Occipital lobe (tissue), 2 donors: ENCODE measurements around the gene SLC49A3. TPM values are rescaled to one million over a fixed set of nuclear protein-coding genes. Genes with fewer than 3 reads are reported as not detected.
"Not testable (repeated sequence)": the region's sequence is repeated elsewhere in the genome, so short reads cannot be mapped to it uniquely, and the experiment has no call there.

ENCODE experiments used
- DNase-seq: peaks from one replicate; lab custom pipeline; 2025; lab: John Stamatoyannopoulos, UW
- total RNA-seq: library from RNA; depleted of rRNA; stranded (reverse); fragments of >200 nt; gene quantifications from one replicate; pipeline ENCODE4 v1.2.3, GENCODE V29; 2014

Gene SLC49A3
- total RNA-seq: 0.62 TPM

DNA sequence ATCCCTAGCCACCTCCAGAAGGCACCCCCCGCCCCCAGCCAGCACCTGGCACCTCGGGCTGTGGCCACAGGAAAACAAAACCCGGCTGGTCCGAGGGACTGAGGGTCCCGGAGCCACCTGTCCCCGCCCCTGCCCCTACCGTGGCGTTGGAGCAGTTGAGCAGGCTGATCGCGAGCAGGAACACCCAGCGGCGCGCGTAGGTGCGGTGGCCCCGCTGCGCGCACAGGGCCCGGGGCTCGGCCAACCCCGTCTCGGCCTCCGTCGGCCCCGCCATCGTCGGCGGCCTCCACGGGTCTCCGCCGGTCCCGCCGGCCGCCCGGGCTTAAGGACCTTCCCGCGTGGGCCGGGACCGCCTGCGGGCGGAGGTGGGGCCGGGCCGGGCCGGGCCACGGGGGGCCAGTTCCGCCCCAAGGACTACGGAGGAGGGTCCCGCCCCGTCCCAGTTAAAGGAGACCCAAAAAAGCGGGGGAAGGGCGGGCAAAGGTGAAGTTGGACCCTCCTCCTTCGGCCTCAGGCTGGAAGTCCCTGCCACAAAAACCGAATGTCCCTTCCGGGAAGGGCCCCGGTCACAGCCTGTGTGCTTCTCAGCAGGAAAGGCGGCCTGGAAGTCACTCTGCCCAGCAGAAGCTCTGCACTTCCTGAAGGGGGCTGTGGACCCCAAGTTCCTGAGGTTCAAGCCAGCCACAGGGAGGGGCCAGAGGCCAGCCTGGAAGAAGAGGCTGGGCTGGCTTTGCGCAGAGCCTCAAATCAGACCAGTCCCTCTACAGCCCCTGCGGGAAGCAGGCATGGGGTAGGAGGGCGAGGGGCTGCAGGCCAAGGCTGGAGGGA, at the start of gene SLC49A3:
TSS of gene SLC49A3 (minus strand) at position 298 of the 828 bp plus-strand sequence. CDS start at position 274, 24 bp downstream.
- DNase-seq: no peak

DNA sequence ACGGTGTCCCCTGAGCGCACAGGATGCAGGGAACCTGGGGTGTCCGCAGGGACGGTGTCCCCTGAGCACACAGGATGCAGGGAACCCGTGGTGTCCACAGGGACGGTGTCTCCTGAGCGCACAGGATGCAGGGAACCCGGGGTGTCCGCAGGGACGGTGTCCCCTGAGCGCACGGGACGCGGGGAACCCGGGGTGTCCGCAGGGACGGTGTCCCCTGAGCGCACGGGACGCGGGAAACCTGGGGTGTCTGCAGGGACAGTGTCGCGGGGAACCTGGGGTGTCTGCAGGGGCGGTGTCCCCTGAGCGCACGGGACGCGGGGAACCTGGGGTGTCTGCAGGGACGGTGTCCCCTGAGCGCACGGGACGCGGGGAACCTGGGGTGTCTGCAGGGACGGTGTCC, 47.6 kb upstream of the SLC49A3 start:
- DNase-seq: not testable (repeated sequence)

DNA sequence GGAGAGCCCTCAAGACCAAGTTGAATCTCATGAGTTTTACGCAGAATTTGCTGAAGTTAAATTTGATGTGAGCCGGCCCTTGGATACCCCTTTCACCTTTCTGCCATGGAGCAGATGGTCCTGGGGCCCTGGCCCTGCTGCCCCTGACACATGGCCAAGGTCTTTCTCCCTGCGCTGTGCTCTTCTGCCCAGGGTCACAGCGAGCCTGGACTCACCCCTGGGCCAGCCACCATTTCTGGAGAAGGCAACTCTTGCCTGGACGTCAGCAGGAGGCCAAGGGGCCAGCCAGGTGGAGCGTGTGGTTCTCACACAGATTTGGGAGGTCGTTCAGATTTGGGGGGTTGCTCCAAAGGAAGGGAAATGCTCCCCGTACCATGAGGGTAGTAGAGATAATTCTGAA, 46.6 kb upstream of the SLC49A3 start:
- DNase-seq: no peak

DNA sequence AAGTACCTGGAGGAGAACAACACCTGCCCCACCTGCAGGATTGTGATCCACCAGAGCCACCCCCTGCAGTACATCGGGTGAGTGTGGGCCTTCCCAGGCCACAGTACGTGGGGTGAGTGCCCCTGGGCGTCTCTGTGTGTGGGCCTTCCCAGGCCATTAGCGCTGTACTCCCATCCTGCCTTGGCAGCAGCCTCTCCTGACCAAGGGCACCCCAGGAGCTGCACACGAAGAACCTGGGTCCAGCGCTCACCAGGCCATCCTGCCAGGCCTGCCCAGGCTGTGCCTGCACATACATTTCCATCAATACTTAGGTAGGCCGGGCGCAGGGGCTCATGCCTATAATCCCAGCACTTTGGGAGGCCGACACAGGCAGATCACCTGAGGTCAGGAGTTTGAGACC, 46.0 kb upstream of the SLC49A3 start:
- DNase-seq: no peak

DNA sequence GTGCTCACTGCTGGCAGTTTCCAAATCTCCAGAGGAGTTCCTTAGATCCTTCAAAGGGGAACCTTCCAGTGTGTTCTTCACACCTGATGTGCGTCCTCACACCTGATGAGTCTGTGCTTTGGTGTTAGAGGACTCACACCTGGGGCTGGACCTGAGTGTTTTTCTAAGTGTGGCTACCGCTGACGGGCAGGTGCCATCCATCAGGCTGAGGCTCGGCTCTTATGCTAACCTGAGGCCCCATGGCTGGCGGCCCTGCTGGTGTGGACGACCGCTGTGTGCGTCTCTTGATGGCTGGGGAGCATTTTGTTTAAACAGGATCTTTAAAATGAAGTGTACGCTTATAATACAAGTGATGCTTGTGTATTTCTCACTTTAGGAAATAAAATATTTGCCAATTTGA, 45.1 kb upstream of the SLC49A3 start:
- DNase-seq: no peak

DNA sequence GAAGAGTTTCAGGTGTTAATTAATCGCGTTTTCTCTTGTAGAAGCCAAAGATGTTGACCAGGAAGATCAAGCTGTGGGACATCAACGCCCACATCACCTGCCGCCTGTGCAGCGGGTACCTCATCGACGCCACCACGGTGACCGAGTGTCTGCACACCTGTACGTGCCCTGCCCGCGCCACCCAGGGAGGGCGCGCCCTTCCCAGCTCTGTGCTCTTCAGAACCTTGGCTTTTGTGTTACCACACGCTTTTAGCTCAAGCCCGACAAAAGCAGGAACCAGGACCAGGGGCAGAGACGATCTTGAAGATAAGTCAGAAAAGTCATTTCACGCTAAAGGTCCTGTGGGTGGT, 44.7 kb upstream of the SLC49A3 start:
- DNase-seq: no peak

DNA sequence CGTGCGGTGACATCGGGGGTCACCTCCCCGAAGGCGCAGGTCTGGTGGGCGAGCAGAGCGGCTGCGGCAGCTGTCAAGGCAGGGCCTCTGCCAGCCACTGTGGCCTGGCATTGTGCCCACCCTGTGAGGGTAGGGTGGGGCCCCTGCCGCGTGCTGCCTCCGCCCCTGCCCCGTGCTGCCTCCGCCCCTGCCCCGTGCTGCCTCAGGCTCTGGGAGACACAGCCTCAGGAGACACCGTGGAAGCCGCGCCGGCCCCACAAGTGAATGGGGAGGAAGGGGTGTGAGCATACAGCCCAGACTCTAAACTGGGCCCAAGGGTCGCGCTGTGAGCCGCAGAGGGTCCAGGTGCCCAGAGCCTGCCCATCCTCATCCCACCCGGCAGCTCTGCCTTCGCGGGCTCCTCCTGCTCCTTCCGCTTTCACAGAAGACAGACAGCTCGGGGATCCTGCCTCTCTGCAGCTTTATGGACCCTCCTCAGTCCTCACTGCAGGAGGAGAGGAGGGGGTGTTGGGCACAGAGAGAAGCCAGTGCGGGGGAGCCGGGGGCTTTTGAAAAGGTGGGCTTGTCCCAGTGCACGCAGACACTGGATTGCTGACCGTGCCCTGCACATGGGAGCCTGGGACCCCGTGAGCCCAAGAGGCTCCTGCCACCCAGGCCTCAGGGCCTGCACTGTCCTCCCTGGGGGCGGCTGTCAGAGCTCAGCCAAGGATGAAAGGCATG, 44.1 kb upstream of the SLC49A3 start:
- no peak for DNase-seq

DNA sequence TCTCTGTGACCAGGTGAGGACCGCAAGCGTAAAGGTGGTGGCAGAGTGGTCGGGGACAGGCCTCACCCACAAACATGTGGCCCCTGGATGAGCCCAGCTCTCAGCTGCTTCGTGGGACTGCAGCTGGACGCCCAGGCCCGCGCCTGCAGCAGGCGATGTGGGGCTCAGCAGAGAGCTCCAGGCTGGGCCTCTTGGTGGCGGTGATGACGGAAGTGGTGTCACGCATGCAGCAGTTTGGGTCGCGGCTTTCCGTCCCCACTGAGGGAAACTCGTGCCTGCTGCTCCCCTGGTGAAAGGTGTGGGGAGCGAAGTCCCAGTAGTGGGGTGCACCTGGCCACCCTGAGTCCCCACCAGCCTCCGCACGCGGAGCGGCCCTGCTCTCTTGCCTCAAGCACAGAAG, 43.5 kb upstream of the SLC49A3 start:
- DNase-seq: no peak

DNA sequence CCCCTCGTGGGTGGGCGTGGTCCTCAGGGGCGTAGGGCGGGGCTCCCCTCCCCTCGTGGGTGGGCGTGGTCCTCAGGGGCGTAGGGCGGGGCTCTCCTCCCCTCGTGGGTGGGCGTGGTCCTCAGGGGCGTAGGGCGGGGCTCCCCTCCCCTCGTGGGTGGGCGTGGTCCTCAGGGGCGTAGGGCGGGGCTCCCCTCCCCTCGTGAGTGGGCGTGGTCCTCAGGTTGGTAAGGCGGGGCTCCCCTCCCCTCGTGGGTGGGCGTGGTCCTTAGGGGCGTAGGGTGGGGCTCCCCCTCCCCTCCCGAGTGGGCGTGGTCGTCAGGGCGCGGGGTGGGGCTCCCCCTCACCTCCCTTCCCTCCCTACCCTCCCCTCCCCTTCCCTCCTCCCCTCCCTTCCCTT, 43.0 kb upstream of the SLC49A3 start:
- not testable (repeated sequence) for DNase-seq

DNA sequence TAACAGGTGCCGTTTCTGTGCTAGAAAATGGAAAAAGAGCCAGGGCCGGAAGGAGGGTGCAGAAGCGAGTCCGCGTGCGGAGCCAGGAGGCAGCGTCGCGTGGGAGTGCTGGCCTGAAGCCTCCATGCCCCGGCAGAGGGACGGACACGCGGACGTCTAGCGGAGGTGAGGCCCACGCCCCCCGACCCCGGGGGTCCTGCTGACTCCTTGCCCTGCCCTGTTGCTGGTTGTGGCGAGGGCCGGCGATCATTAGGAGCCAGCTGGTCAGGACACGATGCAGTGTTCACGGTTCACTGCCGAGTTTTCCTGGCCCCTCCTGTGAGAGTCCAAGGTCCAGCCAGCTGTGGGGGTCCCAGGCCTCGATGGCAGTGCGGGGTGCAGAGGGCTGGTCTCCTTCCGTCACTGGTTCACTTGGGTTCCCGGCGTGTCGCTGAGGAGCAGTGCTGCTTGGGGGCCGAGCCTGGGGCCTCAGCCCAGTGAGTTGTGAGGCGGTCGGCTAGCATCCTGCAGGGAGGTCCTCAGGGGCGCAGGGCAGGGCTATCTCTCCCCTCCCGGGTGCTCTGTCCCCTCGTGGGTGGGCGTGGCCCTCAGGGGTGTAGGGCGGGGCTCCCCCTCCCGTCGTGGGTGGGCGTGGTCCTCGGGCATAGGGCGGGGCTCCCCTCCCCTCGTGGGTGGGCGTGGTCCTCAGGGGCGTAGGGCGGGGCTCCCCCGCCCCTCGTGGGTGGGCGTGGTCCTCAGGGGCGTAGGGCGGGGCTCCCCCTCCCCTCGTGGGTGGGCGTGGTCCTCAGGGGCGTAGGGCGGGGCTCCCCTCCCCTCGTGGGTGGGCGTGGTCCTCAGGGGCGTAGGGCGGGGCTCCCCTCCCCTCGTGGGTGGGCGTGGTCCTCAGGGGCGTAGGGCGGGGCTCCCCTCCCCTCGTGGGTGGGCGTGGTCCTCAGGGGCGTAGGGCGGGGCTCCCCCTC, 42.3 kb upstream of the SLC49A3 start:
- not testable (repeated sequence) for DNase-seq

DNA sequence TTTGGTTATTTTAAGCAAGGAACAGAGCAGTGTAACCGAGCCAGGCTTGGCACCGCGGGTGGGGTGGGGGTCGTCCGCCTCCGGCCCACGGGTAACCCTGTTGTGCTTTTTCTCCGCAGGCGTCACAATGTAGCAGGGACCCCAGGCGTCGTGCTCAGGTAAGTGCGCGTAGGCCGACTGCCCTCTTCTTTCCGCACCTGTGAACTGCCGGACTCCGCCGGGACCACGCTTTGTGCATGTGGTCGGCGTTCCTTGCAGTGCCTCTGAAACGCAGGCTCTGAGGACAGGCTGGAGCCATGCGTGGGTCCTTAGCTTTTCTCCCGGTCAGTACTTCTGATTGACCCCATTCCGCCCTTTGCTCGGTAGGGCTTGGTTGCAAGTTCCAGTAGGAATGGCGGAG, 41.6 kb upstream of the SLC49A3 start:
- DNase-seq: no peak

DNA sequence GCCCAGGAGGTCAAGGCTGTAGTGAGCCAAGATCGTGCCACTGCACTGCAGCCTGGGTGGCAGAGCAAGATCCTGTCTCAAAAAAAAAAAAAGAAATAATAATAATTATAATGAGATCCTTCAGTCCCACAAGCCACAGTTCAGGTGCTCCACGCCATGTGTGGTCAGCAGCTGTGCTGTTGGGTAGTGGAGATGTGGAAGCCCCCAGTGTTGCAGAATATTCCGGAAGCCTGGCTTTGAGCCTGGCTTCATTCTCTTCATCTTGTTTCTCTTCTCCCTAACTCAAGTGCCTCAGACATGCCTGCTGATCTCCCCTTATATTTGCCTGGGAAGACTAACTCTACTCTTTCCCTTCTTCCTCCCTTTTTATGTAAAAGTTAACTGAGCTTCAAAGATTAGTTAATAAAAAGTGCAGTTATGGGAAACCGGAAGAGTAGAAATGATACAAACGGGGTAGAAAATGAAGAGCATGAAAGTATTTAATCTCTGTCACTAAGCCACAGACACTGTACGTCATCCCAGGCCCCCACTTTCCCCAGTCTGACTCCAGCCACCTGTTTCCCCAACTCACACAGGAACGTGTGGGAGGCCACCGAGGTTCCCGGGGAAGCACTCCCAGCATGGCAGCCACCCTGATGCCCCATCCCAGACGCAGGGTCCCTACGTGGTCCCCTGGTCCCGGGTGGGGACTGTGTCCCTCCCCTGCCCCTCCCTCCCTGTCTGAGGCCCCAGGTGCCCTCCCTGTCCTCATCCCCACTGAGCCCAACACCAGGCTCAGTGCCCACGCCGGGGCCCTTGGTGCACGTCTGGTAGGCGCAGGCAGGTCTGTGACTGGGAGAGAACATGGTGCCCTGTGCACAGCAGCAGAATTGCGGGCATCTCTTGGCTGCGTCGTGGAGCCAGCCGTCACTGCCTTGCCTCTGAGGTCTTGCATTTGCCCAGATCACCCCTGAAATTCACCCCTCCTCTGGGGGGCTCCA, 40.7 kb upstream of the SLC49A3 start:
- no peak for DNase-seq

DNA sequence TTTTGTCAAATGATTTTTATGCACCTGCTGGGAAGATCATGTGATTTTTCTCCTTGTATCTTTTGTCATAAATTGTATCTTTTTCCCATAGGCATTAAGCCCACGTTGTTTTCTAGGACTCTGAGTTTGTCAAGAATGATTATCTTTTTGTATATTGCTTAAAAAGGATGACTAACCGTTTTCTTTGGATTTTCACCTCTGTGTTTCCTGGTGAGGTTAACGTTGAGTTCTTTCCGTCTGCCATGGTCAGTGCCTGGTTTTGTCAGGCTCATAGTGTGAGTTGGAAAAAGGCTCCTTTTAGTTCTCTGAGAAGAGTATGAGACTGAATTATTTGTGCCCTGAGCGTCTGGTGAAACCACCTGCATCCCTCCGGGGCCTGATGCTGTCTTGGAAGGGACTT, 38.6 kb upstream of the SLC49A3 start:
- no peak for DNase-seq

DNA sequence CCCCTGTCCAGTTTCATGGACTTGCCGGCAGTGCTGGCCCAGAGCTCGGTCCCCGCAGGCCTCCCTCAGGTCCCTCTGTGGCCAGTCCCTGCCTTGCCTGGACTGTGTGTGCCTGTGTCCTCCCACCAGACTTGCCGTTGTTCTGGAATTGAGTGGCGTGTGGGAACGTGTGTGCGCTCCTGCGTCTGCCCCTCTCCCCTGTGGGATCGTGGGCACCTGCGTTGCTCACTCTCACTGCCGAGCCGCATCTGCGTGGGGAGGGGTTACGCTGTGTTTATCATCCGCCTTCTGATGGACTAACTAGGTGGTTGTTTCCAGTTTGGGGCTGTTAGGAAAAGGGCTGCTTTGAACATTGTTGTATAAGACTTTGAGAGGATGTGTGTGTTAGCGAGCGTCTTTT, 37.9 kb upstream of the SLC49A3 start:
- no peak for DNase-seq

DNA sequence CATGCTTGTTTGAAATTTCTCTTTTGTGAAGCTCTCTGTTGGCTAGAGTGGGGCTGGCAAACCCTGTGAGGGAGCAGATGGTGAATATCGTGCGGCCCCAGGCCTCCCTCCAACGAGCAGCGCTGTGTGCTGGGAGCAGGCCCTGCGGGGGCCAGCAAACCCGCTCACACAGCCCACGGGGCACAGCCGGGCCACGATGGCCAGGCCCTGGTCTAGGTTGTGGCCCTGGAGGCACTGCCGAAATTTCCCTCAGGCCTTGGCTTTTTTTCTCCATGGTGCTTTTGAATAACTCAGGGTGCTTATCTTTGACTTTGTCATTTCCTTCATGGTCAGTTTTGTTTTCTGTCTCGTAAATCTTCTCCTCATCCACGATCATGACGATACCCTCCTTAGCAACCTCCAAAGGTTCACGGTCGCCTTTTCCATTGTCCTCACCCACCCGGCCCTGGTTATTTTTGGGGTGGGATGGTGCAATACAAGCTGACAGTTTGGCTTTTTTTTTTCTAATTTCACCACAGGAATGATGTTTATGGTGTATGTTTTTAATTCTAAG, 37.4 kb upstream of the SLC49A3 start:
- DNase-seq: no peak

DNA sequence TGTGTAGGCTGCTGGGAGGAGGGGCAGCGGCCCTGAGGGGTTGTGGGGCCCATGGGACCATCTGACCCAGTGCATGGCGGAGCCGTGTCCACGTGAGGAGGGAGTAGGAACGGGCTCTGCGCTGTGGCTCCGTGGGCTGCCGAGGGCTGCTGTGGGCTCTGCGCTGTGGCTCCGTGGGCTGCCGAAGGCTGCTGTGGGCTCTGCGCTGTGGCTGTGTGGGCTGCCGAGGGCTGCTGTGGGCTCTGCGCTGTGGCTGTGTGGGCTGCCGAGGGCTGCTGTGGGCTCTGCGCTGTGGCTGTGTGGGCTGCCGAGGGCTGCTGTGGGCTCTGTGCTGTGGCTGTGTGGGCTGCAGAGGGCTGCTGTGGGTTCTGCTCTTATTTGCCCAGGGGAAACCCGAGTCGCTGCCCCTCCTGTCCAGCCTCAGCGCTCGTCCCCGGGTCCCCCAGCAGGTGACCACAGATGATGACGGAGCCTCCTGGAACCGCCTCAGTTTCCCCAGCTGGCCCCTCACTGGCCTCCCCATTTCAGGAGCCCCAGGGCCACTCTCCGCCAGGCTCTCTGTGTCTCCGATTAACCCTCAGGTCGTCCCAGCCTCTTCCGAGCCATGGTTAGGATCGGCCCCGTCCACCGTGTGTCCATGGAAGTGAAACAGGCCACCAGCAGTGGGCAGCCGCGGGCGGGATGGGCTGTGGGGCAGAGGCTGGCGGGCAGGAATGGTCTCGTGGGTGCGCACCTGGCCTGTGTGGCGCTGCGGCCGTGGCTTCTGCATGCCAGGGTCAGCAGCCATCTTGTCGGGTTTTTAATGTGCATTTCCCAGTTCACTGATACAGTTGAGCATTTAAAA, 36.7 kb upstream of the SLC49A3 start:
- DNase-seq: no peak

DNA sequence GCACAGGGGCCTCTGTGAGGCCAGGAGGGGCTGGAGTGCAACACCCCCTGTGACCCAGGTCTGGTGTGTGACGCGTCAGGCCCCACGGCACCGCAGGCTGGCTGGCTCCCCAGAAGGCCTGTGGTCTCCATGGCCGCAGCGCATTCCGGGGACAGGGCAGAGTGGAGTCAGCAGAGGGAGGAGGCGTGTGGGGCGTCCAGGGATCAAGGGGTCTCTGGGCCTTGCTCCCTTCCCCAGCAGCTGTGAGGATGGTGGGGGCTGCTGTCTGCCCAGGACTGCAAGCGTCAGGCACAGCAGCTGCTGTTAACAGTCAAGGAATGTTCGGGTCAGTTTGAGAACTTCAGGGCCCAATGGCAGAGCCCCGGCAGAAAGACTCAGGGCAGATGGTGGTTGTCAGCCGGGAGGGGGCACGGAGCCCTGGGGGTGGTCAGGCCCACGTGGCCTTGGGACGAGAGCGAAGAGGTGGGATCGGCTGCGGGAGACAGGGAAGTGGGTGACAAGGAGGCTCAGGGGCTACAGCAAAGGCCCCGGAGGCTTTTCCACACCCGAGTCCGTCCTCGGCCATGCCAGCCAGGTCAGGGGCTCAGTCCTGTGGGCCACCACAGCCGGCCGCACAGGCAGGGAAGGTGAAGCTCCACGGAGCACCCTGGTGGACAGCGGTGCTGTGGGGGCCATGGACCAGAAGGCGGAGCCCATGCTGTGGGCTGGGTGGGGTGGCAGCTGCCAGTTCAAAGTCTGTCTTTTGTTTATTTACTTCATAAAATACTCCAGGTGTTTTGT, 35.0 kb upstream of the SLC49A3 start:
- no peak for DNase-seq

DNA sequence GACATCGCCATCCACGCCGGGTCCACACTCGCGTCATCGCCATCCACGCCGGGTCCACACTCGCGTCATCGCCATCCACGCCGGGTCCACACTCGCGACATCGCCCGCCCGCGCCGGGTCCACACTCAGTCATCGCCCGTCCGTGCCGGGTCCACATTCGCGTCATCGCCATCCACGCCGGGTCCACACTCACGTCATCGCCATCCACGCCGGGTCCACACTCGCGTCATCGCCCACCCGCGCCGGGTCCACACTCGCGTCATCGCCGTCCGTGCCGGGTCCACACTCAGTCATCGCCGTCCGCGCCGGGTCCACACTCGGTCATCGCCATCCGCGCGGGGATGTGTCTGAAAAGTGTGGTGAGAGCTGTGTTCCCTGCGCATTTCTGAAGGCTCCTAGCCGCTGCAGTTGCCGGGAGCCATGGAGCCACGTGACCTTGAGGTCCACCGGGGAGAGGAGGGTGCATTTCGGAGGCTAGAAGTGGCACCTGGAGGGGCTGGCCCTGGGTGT, 34.0 kb upstream of the SLC49A3 start:
- DNase-seq: no peak
